Lung (tissue), 12 donors: ENCODE data around the gene RNF144A. TPM values are rescaled to one million over a fixed set of nuclear protein-coding genes. Genes with fewer than 3 reads are reported as not detected.

Experiments
- ATAC-seq: fragments of 200-7000 bp; cut with Tn5 transposase; one replicate; pipeline ENCODE4 v1.9.1; 2020; ENCODE audit warnings: moderate number of reproducible peaks; ENCODE audit not compliant: insufficient read depth, low FRiP score
- DNase-seq, 3 donors: peaks; one replicate each; pipeline ENCODE4 v3.0.0-alpha.2; 2013 to 2017
- H3K27ac ChIP-seq, 2 donors: one replicate each; pipeline ENCODE4 v1.5.1; 2013; ENCODE audit warnings: mild to moderate bottlenecking in 2 of 2, moderate library complexity in 2 of 2, control low read depth in 1 of 2, inconsistent platforms in 1 of 2, low read depth in 1 of 2, low read length in 1 of 2
- H3K27me3 ChIP-seq, 3 donors: one replicate each; pipeline ENCODE4 v1.5.1; 2013; ENCODE audit warnings: low read length in 2 of 3; ENCODE audit not compliant: control insufficient read depth in 3 of 3, insufficient read depth in 3 of 3
- H3K36me3 ChIP-seq, 4 donors: one replicate each; pipeline ENCODE4 v1.5.1; 2013; ENCODE audit warnings: low read length in 4 of 4, mild to moderate bottlenecking in 1 of 4, moderate library complexity in 1 of 4; ENCODE audit not compliant: control insufficient read depth in 4 of 4, insufficient read depth in 4 of 4
- H3K4me1 ChIP-seq, 5 donors: one replicate each; pipeline ENCODE4 v1.5.1; 2013; ENCODE audit warnings: low read length in 5 of 5, mild to moderate bottlenecking in 2 of 5, moderate library complexity in 1 of 5; ENCODE audit not compliant: control insufficient read depth in 5 of 5, insufficient read depth in 5 of 5
- H3K4me3 ChIP-seq: one replicate; pipeline ENCODE4 v1.5.1; 2013; ENCODE audit warnings: mild to moderate bottlenecking, control low read depth, moderate library complexity
- H3K9ac ChIP-seq, 2 donors: one replicate each; pipeline ENCODE4 v1.5.1; 2013; ENCODE audit warnings: low read length in 2 of 2, control low read depth in 1 of 2; ENCODE audit not compliant: insufficient read depth in 1 of 2
- H3K9me3 ChIP-seq, 4 donors: one replicate each; pipeline ENCODE4 v1.5.1; 2013; ENCODE audit warnings: low read length in 3 of 4, mild to moderate bottlenecking in 1 of 4, moderate library complexity in 1 of 4; ENCODE audit not compliant: control insufficient read depth in 4 of 4, insufficient read depth in 3 of 4
- WGBS, 2 donors: extraction: QIAGEN DNeasy Blood & Tissue Kit; methylation state at CpG; one replicate each; pipeline ENCODE4 v1.1.7; 2013; 5-methylcytosine and 5-hydroxymethylcytosine counted together
- polyA plus RNA-seq, 2 donors: library from polyadenylated mRNA; stranded (reverse); fragments of 200-250 nt; gene quantifications; one replicate each; pipeline ENCODE4 v1.2.1, GENCODE V29; 2013
- total RNA-seq, 2 donors: library from RNA; depleted of rRNA in 1 of 2; stranded (reverse); fragments of >200 nt in 1 of 2; gene quantifications; one replicate each; pipeline ENCODE4 v1.2.1, GENCODE V29; 2014 to 2021
- TF ChIP-seq, protein P1 (sequence below): IDR thresholded peaks from 2 replicates; pipeline ENCODE4 v1.5.1; 2012; ENCODE audit warnings: mild to moderate bottlenecking; ENCODE audit errors: control extremely low read depth, extremely low read depth
- donor health status: control.
- donor health status: control.
- donor health status: Bipolar disorder and iron deficiency.
- donor health status: healthy.
- donor health status: DM: yes; HTN: yes; CAD: no.

RNF144A gene
- total and polyA plus RNA-seq, 4 donors = 2.7 to 25.3 (median 5.8) TPM

DNA sequence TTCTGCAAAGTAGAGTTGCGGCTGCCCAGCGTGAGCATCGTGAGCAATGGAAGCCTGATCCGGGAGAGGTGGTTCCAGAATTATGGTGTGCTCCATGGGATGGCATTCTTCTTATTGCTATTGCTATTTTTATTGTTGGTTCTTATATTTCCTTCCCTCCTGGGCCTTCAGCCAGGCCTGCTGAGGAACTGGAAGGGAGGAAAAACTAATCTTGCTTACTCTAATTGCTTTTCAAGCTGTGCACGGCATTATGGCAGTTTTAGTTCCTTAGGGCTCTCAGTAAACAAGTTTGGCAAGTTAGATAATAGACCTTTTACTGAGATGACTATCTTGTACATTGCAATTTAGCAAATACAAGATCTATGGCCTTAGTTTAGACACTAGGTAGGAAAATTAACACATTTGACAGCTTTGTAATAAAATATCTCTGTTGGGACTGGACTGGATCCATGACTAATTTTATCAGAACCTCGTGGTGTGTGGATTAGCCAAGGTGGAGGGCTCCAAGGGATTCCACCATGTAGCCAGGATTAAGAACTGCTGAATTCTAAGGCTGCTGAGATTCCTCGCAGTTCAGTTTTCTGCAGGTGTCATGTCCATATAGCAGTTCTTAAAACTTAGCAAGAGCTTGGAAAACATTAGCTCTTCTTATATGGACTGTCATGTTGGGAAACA, 33.6 kb upstream of the RNF144A start:
- Histone ChIP-seq H3K36me3 (no peaks in the 10 kb centered on the region), H3K27ac (peak overlapping the region in 1 of 2 donors; percentile 4), H3K9me3 (no peaks in the 10 kb centered on the region), H3K4me3 (no peak overlapping the region), H3K4me1 (peaks cover 0 to 10% (median 0%) of the 10 kb centered on the region in 5 donors), H3K27me3 (no peaks in the 10 kb centered on the region), H3K9ac (no peak overlapping the region)
- TF ChIP-seq, protein P1, sequence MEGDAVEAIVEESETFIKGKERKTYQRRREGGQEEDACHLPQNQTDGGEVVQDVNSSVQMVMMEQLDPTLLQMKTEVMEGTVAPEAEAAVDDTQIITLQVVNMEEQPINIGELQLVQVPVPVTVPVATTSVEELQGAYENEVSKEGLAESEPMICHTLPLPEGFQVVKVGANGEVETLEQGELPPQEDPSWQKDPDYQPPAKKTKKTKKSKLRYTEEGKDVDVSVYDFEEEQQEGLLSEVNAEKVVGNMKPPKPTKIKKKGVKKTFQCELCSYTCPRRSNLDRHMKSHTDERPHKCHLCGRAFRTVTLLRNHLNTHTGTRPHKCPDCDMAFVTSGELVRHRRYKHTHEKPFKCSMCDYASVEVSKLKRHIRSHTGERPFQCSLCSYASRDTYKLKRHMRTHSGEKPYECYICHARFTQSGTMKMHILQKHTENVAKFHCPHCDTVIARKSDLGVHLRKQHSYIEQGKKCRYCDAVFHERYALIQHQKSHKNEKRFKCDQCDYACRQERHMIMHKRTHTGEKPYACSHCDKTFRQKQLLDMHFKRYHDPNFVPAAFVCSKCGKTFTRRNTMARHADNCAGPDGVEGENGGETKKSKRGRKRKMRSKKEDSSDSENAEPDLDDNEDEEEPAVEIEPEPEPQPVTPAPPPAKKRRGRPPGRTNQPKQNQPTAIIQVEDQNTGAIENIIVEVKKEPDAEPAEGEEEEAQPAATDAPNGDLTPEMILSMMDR = no peak
- 68 to 75% methylated on average over 7 of the region's 7 CpGs for WGBS, 2 donors
- no peak for ATAC-seq
- peak; percentile 67 to 93 (median 92) for DNase-seq

DNA sequence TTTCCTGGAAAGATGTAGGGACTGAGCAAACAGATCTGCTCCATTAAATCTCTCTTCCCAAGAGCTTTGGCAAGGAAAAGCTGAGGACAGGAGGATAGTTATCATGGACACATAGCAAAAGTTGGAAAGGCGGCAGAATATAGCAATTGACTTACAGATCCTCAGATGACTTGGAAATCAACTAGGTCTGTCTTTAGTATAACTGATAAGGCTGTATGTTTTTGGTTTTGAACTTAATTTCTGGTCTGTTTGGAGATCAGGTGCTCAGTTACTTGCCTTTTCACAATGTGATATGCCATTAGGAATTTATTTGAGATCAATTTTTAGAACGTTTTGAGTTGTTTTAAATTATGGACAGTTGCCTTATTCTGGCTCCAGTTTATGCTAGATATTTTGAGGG, 31.7 kb upstream of the RNF144A start:
- Histone ChIP-seq H3K9ac (no peak overlapping the region), H3K4me3 (no peak overlapping the region), H3K36me3 (peaks cover 0 to 5% (median 0%) of the 10 kb centered on the region in 4 donors), H3K4me1 (peaks cover 0 to 10% (median 0%) of the 10 kb centered on the region in 5 donors), H3K9me3 (no peaks in the 10 kb centered on the region), H3K27ac (no peak overlapping the region), H3K27me3 (no peaks in the 10 kb centered on the region)
- 90 to 94% methylated on average over 2 of the region's 2 CpGs for WGBS, 2 donors
- DNase-seq = no peak
- TF ChIP-seq, protein P1 = no peak
- no peak for ATAC-seq

DNA sequence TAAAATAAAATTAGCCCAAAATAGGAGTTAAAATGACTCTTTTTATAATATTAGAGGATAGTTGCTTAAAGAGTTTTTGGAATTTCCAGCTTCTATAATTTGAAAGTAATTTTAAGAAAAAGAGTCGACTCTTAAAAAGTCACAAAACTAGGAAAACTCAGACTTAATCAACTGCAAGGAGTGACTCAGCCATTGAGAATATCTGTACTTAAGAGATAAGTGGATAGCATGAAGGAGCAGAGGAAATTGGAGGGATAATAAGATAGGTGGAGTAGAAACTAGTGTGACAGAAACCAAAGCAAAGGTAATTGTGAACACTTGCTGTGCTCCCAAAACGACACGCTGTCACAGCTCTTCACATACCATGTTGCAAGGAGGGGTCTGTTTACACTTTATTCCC, 31.2 kb upstream of the RNF144A start:
- TF ChIP-seq, protein P1 = no peak
- Histone ChIP-seq H3K4me1 (peaks cover 0 to 10% (median 0%) of the 10 kb centered on the region in 5 donors), H3K27me3 (no peaks in the 10 kb centered on the region), H3K4me3 (no peak overlapping the region), H3K27ac (no peak overlapping the region), H3K9ac (no peak overlapping the region), H3K36me3 (peaks cover 0 to 5% (median 0%) of the 10 kb centered on the region in 4 donors), H3K9me3 (no peaks in the 10 kb centered on the region)
- DNase-seq (no peak), ATAC-seq (no peak)
- WGBS, 2 donors = 70 to 86% methylated on average over 3 of the region's 3 CpGs

DNA sequence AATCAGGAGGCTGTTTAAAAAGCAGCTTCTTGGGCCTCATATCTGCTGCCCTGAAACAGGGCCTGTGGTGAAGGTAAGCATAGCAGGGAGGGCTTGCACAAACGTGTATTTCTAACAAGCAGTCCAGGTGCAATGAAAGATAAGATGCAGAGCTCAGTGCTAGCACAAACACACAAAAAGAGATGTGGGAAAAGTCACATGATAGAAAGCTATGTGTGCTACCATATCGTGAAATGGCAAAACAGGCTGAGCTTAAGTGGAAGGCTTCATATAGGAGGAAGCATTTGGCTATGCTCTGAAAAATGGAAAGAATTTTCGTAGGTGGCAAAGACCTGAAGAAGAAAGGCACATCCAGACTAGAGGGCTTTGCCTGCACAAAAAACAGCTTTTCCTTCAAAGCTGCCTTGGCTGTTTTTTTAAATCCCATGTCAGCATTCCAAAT, 29.4 kb upstream of the RNF144A start:
- TF ChIP-seq, protein P1 = no peak
- Histone ChIP-seq H3K9ac (no peak overlapping the region), H3K36me3 (peaks cover 0 to 5% (median 0%) of the 10 kb centered on the region in 4 donors), H3K9me3 (no peaks in the 10 kb centered on the region), H3K4me3 (no peak overlapping the region), H3K27me3 (no peaks in the 10 kb centered on the region), H3K4me1 (peaks cover 0 to 10% (median 0%) of the 10 kb centered on the region in 5 donors), H3K27ac (no peak overlapping the region)
- WGBS, 2 donors = 44 to 72% methylated on average over 3 of the region's 3 CpGs
- ATAC-seq = no peak
- DNase-seq = no peak
